H1 (cell line): Measurements from ENCODE around the gene NRXN3. TPM values are rescaled to one million over a fixed set of nuclear protein-coding genes. Genes with fewer than 3 reads are reported as not detected.

Experiments used
- CTCF ChIA-PET: fragments of 300-600 bp; sonication (Branson Sonifier 250); formaldehyde crosslinking; loops from one replicate; lab custom pipeline; 2021; ENCODE audit not compliant: partially characterized antibody; lab: Charles Lee
- POLR2A ChIA-PET: fragments of 300-600 bp; sonication (Branson Sonifier 250); formaldehyde crosslinking; loops from one replicate; lab custom pipeline; 2021; ENCODE audit warnings: inconsistent platforms; ENCODE audit not compliant: partially characterized antibody; lab: Charles Lee
- DNase-seq, 2 experiments: peaks; one replicate each; pipeline versions ENCODE4 v3.0.0 to v3.0.0-alpha.2; 2010 to 2022; ENCODE audit warnings: low spot score in 2 of 2, low read depth in 1 of 2, mixed read lengths in 1 of 2
- FAIRE-seq: peaks from 2 replicates; lab custom pipeline; 2011; peaks lifted over from hg19 to GRCh38; lab: Jason Lieb, UNC
- H2AFZ ChIP-seq: 2 replicates; pipeline ENCODE4 v1.8.1; 2012; ENCODE audit warnings: low read length, inconsistent platforms
- H2AK5ac ChIP-seq: 2 replicates; pipeline ENCODE4 v1.6.1; 2013; ENCODE audit warnings: low read depth, low read length
- H2BK120ac ChIP-seq: replicated peaks from 2 replicates; pipeline ENCODE3; 2013; ENCODE audit warnings: low read depth, low read length, inconsistent platforms
- H2BK12ac ChIP-seq: 2 replicates; pipeline ENCODE4 v1.6.1; 2013; ENCODE audit warnings: low read depth, low read length
- H2BK15ac ChIP-seq: 2 replicates; pipeline ENCODE4 v1.6.1; 2013; ENCODE audit warnings: low read length
- H2BK20ac ChIP-seq: 2 replicates; pipeline ENCODE4 v1.6.1; 2013; ENCODE audit warnings: low read length
- H2BK5ac ChIP-seq: 2 replicates; pipeline ENCODE4 v1.6.1; 2013; ENCODE audit warnings: low read depth, low read length
- H3K14ac ChIP-seq: 2 replicates; pipeline ENCODE4 v1.6.1; 2013; ENCODE audit warnings: inconsistent platforms; ENCODE audit not compliant: insufficient read length
- H3K18ac ChIP-seq: 2 replicates; pipeline ENCODE4 v1.6.1; 2013; ENCODE audit warnings: low read length; ENCODE audit errors: extremely low read depth
- H3K23ac ChIP-seq: 2 replicates; pipeline ENCODE4 v1.6.1; 2013; ENCODE audit warnings: inconsistent platforms; ENCODE audit not compliant: insufficient read length
- H3K23me2 ChIP-seq: 2 replicates; pipeline ENCODE4 v1.6.1; 2013; ENCODE audit warnings: low read depth, low read length
- H3K27ac ChIP-seq: 2 replicates; pipeline ENCODE4 v1.6.1; 2011; ENCODE audit warnings: low read depth, low read length, inconsistent platforms
- H3K27me3 ChIP-seq, 4 experiments: replicated peaks in 1 of 4; 1 replicate in 1 of 4; 2 replicates in 3 of 4; pipeline versions ENCODE4 v1.6.1 to v1.8.1; 2011 to 2013; ENCODE audit warnings: low read length in 3 of 4, mild to moderate bottlenecking in 3 of 4, inconsistent platforms in 2 of 4, mixed read lengths in 2 of 4, moderate library complexity in 1 of 4; ENCODE audit not compliant: control insufficient read depth in 3 of 4, insufficient read depth in 3 of 4; ENCODE audit errors: extremely low read depth in 1 of 4
- H3K36me3 ChIP-seq, 4 experiments: 2 replicates each; pipeline versions ENCODE4 v1.6.1 to v1.8.1; 2011 to 2013; ENCODE audit warnings: mild to moderate bottlenecking in 4 of 4, low read length in 3 of 4, moderate library complexity in 2 of 4, control low read depth in 1 of 4, inconsistent platforms in 1 of 4; ENCODE audit not compliant: insufficient read depth in 4 of 4, control insufficient read depth in 2 of 4
- H3K4ac ChIP-seq: replicated peaks from 2 replicates; pipeline ENCODE3; 2013; ENCODE audit warnings: low read length, low read depth, mixed read lengths, inconsistent platforms; ENCODE audit not compliant: insufficient read length
- H3K4me1 ChIP-seq, 4 experiments: replicated peaks in 1 of 4; 1 replicate in 1 of 4; 2 replicates in 3 of 4; pipeline versions ENCODE4 v1.6.1 to v1.8.1; 2011 to 2013; ENCODE audit warnings: low read length in 3 of 4, inconsistent platforms in 2 of 4, mixed read lengths in 1 of 4; ENCODE audit not compliant: insufficient read depth in 4 of 4, control insufficient read depth in 3 of 4
- H3K4me2 ChIP-seq, 2 experiments: 2 replicates each; pipeline versions ENCODE4 v1.6.1 to v1.8.1; 2011 to 2013; ENCODE audit warnings: low read depth in 2 of 2, low read length in 2 of 2, control low read depth in 1 of 2, inconsistent platforms in 1 of 2, mild to moderate bottlenecking in 1 of 2; ENCODE audit not compliant: insufficient read depth in 1 of 2
- H3K4me3 ChIP-seq, 4 experiments: fragments of 200-600, 300-600 bp in 1 of 4; sonication (generic), shearing (Covaris generic), sonication (Bioruptor Twin) in 1 of 4; 2 replicates each; pipeline versions ENCODE4 v1.5.1 to v1.8.1; 2011 to 2016; ENCODE audit warnings: low read length in 4 of 4, low read depth in 3 of 4, control low read depth in 2 of 4, inconsistent platforms in 2 of 4, mild to moderate bottlenecking in 2 of 4, mixed read lengths in 1 of 4, moderate library complexity in 1 of 4; ENCODE audit not compliant: insufficient read depth in 2 of 4; ENCODE audit errors: extremely low read depth in 1 of 4
- H3K56ac ChIP-seq: replicated peaks from 2 replicates; pipeline ENCODE3; 2013; ENCODE audit warnings: low read depth, mild to moderate bottlenecking, mixed read lengths, low read length, inconsistent platforms; ENCODE audit not compliant: insufficient read length
- H3K79me1 ChIP-seq: 2 replicates; pipeline ENCODE4 v1.6.1; 2013; ENCODE audit warnings: low read depth, low read length, control low read depth
- H3K79me2 ChIP-seq, 2 experiments: 2 replicates each; pipeline versions ENCODE4 v1.6.1 to v1.8.1; 2012 to 2013; ENCODE audit warnings: low read length in 2 of 2, mild to moderate bottlenecking in 2 of 2, inconsistent platforms in 1 of 2; ENCODE audit not compliant: insufficient read depth in 2 of 2, control insufficient read depth in 1 of 2
- H3K9ac ChIP-seq, 4 experiments: replicated peaks in 1 of 4; 1 replicate in 1 of 4; 2 replicates in 3 of 4; pipeline versions ENCODE4 v1.6.1 to v1.8.1; 2011 to 2013; ENCODE audit warnings: low read depth in 3 of 4, low read length in 3 of 4, control low read depth in 2 of 4, mild to moderate bottlenecking in 2 of 4, moderate library complexity in 2 of 4, inconsistent platforms in 1 of 4; ENCODE audit errors: extremely low read depth in 1 of 4
- H3K9me3 ChIP-seq, 2 experiments: 2 replicates each; pipeline versions ENCODE4 v1.6.1 to v1.8.1; 2012 to 2013; ENCODE audit warnings: mild to moderate bottlenecking in 2 of 2, moderate library complexity in 2 of 2, control low read depth in 1 of 2, inconsistent platforms in 1 of 2, low read depth in 1 of 2, low read length in 1 of 2, mixed read lengths in 1 of 2; ENCODE audit not compliant: insufficient read depth in 2 of 2
- H4K20me1 ChIP-seq, 2 experiments: replicated peaks in 1 of 2; 2 replicates each; pipeline versions ENCODE3 to v1.8.1; 2011 to 2013; ENCODE audit warnings: inconsistent platforms in 2 of 2, low read length in 2 of 2, mild to moderate bottlenecking in 1 of 2; ENCODE audit not compliant: insufficient read depth in 2 of 2, control insufficient read depth in 1 of 2
- H4K5ac ChIP-seq: 2 replicates; pipeline ENCODE4 v1.6.1; 2013; ENCODE audit warnings: low read length, low read depth, mixed read lengths, inconsistent platforms; ENCODE audit not compliant: insufficient read length
- H4K8ac ChIP-seq: 2 replicates; pipeline ENCODE4 v1.8.0; 2013; ENCODE audit warnings: mild to moderate bottlenecking, moderate library complexity, low read length, inconsistent platforms; ENCODE audit not compliant: insufficient read depth; ENCODE audit errors: extremely low read depth
- H4K91ac ChIP-seq: replicated peaks from 2 replicates; pipeline ENCODE3; 2013; ENCODE audit warnings: low read length, mixed read lengths, inconsistent platforms; ENCODE audit not compliant: insufficient read length
- TAF1 ChIP-seq: IDR thresholded peaks from 2 replicates; pipeline ENCODE4 v1.6.1; 2011; ENCODE audit warnings: mild to moderate bottlenecking, low read depth, low read length
- WGBS, 2 experiments: shearing (Covaris generic) in 1 of 2; methylation state at CpG; one replicate each; pipeline versions ENCODE4 v1.1.6 to v1.1.7; 2013 to 2015; ENCODE audit warnings: low lambda C conversion rate in 2 of 2, mixed read lengths in 2 of 2, inconsistent platforms in 1 of 2, low coverage in 1 of 2, missing lambda C conversion rate in 1 of 2; ENCODE audit not compliant: insufficient replicate concordance in 2 of 2, insufficient coverage in 1 of 2, insufficient read length in 1 of 2; ENCODE audit errors: extremely low coverage in 1 of 2, missing lambda C conversion rate in 1 of 2; 5-methylcytosine and 5-hydroxymethylcytosine counted together
- polyA plus RNA-seq, 7 experiments: library from polyadenylated mRNA; depleted of rRNA in 3 of 7; stranded (reverse) in 5 of 7; unstranded in 2 of 7; fragments of >200 nt in 5 of 7; fragments of 200-250 nt in 2 of 7; gene quantifications; 1 replicate in 5 of 7; 2 replicates in 1 of 7; 4 replicates in 1 of 7; pipeline versions ENCODE4 v1.2.1 to v1.2.3, GENCODE V29; 2011 to 2013; ENCODE audit warnings: missing spikeins in 2 of 7, mixed read lengths in 2 of 7
- total RNA-seq: library from RNA; stranded (reverse); fragmentation: NEBNext Ultra II Directional; extraction: Animal tissue kit (Norgen Biotek cat#: 25700); gene quantifications from 2 replicates; pipeline ENCODE4 v1.2.1, GENCODE V29; 2021

The NRXN3 gene
- total and polyA plus RNA-seq, 2 of the 8 experiments (the other 6 are each of a cell fraction or from before 2014, with no cell fraction given): 2.6 to 4.1 TPM

- Histone ChIP-seq H4K8ac (no peak overlapping the region), H4K91ac (no peak overlapping the region), H3K79me2 (no peaks in the 10 kb centered on the region), H3K27me3 (no peaks in the 10 kb centered on the region), H2BK15ac (no peak overlapping the region), H2AK5ac (no peak overlapping the region), H3K36me3 (no peaks in the 10 kb centered on the region), H2BK20ac (no peak overlapping the region), H4K5ac (no peak overlapping the region), H3K23ac (no peak overlapping the region), H3K56ac (no peak overlapping the region), H3K23me2 (no peaks in the 10 kb centered on the region; the same call in 1 of the 2 replicates), H4K20me1 (no peaks in the 10 kb centered on the region), H3K79me1 (no peaks in the 10 kb centered on the region), H3K4ac (no peak overlapping the region), H3K14ac (no peak overlapping the region), H2BK5ac (no peak overlapping the region), H2BK120ac (no peak overlapping the region), H2AFZ (no peak overlapping the region), H3K18ac (no peak overlapping the region), H2BK12ac (no peak overlapping the region), H3K27ac (no peak overlapping the region), H3K9ac (no peak overlapping the region), H3K4me3 (no peak overlapping the region), H3K4me1 (no peaks in the 10 kb centered on the region), H3K9me3 (no peaks in the 10 kb centered on the region), H3K4me2 (no peak overlapping the region)
- DNase-seq (no peak), FAIRE-seq (no peak)
- CTCF ChIA-PET: interaction anchor here (0.8 to 1.9 kb wide), 3 partner anchors 11 to 872 kb away, joined by 3 to 5 read pairs (median 4); no protein-coding TSS in a partner anchor
- WGBS, 2 experiments: 81% methylated on average over 3 of the region's 3 CpGs; no CpG with 5 or more reads in 1 of the 2 experiments
- POLR2A ChIA-PET: no interaction called here
- no peak for TF ChIP-seq TAF1
These were observed 1671.3 kb downstream of the NRXN3 start for GRCh38 chr14:79841433-79841832.
